HG03135 (cell line): Measurements from ENCODE around the gene ZNF316.

Source experiments
- ATAC-seq: cut with Tn5 transposase; IDR thresholded peaks from one replicate; pipeline ENCODE4 v1.9.1; 2021; ENCODE audit warnings: mild to moderate bottlenecking, moderate library complexity; ENCODE audit not compliant: unreplicated experiment

ZNF316 gene

GRCh38 chr7:6675807-6676405 lies 38.8 kb downstream of the ZNF316 start:
- no peak for ATAC-seq

- ATAC-seq: no peak
Measured at GRCh38 chr7:6680146-6680545, 43.0 kb downstream of the ZNF316 start.

- ATAC-seq: no peak
Measured at GRCh38 chr7:6691103-6691502, 54.0 kb downstream of the ZNF316 start.

DNA sequence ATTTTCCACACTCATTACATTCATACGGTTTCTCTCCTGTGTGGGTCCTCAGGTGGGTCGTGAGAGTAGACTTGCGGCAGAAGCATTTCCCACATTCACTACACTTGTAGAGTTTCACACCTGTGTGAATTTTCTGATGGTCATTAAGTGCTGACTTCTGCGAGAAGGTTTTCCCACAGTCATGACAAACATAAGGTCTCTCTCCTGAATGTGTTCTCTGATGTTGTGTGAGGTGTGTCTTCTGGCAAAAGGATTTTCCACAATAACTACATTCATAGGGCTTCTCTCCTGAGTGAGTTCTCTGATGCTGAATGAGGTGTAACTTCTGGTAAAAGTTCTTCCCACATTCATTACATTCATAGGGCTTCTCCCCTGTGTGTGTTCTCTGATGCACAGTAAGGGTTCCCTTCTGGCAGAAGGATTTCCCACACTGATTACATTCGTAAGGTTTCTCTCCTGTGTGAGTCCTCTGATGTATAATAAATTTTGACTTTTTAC lies 54.5 kb downstream of the ZNF316 start:
- ATAC-seq: no peak

GRCh38 chr7:6700793-6701192 lies 63.7 kb downstream of the ZNF316 start:
- no peak for ATAC-seq

- ATAC-seq: no peak
Measured at GRCh38 chr7:6701860-6702259, 64.7 kb downstream of the ZNF316 start.
